Breast epithelium (tissue), 4 donors: ENCODE results near the gene GALNT9. TPM values are rescaled to one million over a fixed set of nuclear protein-coding genes. Genes with fewer than 3 reads are reported as not detected.

ENCODE experiments used
- DNase-seq, 2 donors: peaks; one replicate each; pipeline ENCODE4 v3.0.0-alpha.2; 2019; ENCODE audit warnings: low spot score in 2 of 2
- H3K27ac ChIP-seq, 2 donors: fragments of 200-600 bp; sonication (generic) in 1 of 2; one replicate each; pipeline ENCODE4 v1.5.1; 2016 to 2019; ENCODE audit warnings: mild to moderate bottlenecking in 1 of 2
- H3K27me3 ChIP-seq, 2 donors: fragments of 200-600 bp; sonication (generic) in 1 of 2; one replicate each; pipeline versions ENCODE4 v1.5.1 to v1.6.0; 2017 to 2019; ENCODE audit warnings: control low read depth in 1 of 2, mild to moderate bottlenecking in 1 of 2
- H3K36me3 ChIP-seq: fragments of 200-600 bp; one replicate; pipeline ENCODE4 v1.5.1; 2019
- H3K4me1 ChIP-seq, 2 donors: fragments of 200-600 bp; sonication (generic); one replicate each; pipeline ENCODE4 v1.5.1; 2016 to 2019; ENCODE audit warnings: control low read depth in 1 of 2
- H3K4me3 ChIP-seq, 3 donors: fragments of 200-600 bp; sonication (generic); 1 replicate in 2 of 3; 2 replicates in 1 of 3; pipeline ENCODE4 v1.5.1; 2016 to 2019; ENCODE audit warnings: mild to moderate bottlenecking in 3 of 3, moderate library complexity in 2 of 3
- H3K9me3 ChIP-seq, 2 donors: fragments of 200-600 bp; sonication (generic) in 1 of 2; one replicate each; pipeline ENCODE4 v1.5.1; 2016 to 2019; ENCODE audit warnings: control low read depth in 1 of 2
- CTCF ChIP-seq, 3 donors: fragments of 450-650 bp; IDR thresholded peaks; one replicate each; pipeline ENCODE4 v1.5.1; 2016 to 2017; ENCODE audit warnings: antibody characterized with exemption in 3 of 3, mild to moderate bottlenecking in 3 of 3, moderate library complexity in 3 of 3
- POLR2A ChIP-seq: fragments of 450-650 bp; IDR thresholded peaks from one replicate; pipeline ENCODE4 v1.6.1; 2016; ENCODE audit warnings: antibody characterized with exemption, mild to moderate bottlenecking, moderate library complexity
- POLR2AphosphoS5 ChIP-seq, 3 donors: sonication (generic); formaldehyde crosslinking; IDR thresholded peaks; one replicate each; pipeline ENCODE4 v1.6.1; 2017; ENCODE audit warnings: antibody characterized with exemption in 3 of 3
- intact Hi-C: fragments of 100-400 bp; cut with DNase I; formaldehyde crosslinking; loops from one replicate; pipeline ENCODE4 v1.15.1; 2023; ENCODE audit warnings: low total_unique reads
- total RNA-seq, 3 donors: library from RNA; depleted of rRNA; stranded (reverse); fragments of >200 nt; gene quantifications; one replicate each; pipeline ENCODE4 v1.1.0, GENCODE V29; 2016

GALNT9 gene
- total RNA-seq, 3 donors from 2014 or later = 2.9 TPM; not detected in 2

DNA sequence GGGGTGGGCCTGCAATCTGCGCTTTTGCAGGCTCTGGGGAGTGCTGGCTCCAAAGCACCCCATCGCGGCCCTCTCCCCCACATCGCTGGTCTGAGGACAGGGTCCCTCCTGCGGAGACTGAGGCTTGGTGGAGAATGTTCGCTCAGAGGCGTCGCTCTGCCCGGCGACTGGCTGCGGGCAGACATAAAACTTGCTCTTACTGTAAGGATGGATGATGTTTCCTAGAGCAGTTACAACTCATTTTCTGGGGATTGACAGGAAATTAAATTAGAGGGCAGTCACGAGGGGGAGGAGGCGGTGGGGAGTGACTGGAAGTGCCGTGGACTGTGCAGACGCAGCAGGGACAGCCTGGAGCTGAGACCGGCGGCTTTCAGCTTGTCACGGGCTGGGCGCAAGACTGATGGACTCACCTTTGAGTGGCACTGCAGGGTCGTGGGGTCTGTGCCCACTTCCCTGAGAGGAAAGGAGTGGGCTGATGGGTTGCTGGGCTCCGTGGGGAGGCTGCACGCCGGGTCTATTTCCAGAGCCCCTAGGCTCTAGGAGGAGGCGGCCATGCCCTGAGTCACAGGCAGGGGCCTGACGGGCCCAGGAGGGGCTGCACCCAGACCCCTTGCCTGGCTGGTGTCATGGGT, 152.4 kb downstream of the GALNT9 start:
- intact Hi-C loops = no loop called here
- TF ChIP-seq POLR2AphosphoS5 (IDR thresholded peaks at IDR 0.05) (no peak), CTCF (IDR thresholded peaks at IDR 0.05) (no peak), POLR2A (no peak)
- H3K4me3 ChIP-seq = no peak overlapping the region
- no peaks in the 10 kb centered on the region for H3K9me3 ChIP-seq
- no peak for DNase-seq
- H3K27ac ChIP-seq = no peak overlapping the region
- peaks cover 5 to 83% of the 10 kb centered on the region in 2 donors for H3K27me3 ChIP-seq
- H3K36me3 ChIP-seq = no peaks in the 10 kb centered on the region
- H3K4me1 ChIP-seq = no peaks in the 10 kb centered on the region

GRCh38 chr12:132176385-132176919, 152.9 kb downstream of the GALNT9 start:
- no peaks in the 10 kb centered on the region for H3K9me3 ChIP-seq
- intact Hi-C loops = no loop called here
- no peak for DNase-seq
- no peak overlapping the region for H3K27ac ChIP-seq
- no peak overlapping the region for H3K4me3 ChIP-seq
- TF ChIP-seq CTCF (IDR thresholded peaks at IDR 0.05) = no peak
- no peak for TF ChIP-seq POLR2A
- TF ChIP-seq POLR2AphosphoS5 (IDR thresholded peaks at IDR 0.05) = no peak
- no peaks in the 10 kb centered on the region for H3K36me3 ChIP-seq
- no peaks in the 10 kb centered on the region for H3K4me1 ChIP-seq
- H3K27me3 ChIP-seq = peaks cover 5 to 89% of the 10 kb centered on the region in 2 donors

DNA sequence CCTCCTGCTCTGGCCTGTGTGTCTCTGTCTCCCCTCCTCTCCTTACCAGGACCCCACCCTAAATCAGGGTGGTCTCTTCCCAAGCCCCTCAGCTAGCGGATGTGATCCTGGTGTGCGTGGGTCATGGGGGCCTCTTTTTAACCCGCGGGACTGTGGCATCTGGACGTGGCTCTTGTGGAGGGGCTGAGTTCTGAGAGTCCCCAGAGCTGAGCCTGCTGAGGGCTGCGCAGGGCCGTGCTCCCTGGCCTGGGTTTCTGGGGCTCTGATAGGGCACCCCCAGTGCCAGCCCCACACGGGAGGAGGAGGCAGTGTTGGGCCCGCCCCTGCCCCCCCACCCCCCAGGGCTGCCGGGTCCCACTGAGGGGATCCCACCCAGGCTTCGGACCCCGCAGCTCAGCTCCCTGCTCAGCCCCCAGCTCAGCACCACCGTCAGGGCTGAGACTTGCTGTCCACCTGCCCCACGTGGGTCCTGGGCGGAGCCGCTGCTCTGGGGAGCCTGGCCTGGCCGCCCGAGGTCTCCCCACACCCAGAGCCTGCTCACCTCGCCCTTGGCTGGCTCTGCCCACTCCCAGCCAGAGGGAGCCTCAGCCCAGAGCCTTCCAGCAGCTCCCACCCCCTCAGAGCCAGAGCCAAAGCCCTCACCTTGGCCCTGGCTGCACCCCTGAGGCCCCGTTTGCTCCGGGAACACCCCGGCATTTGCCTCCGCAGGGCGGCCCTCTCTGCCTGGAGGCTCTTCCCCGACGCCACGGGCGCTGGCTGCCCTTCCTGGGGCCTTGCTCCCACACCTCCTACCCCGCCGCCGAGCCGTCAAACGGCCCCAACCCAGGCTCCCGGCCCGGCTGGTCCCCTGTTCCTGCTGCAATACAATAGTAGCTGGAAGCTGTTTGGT, 153.6 kb downstream of the GALNT9 start:
- no peak for TF ChIP-seq POLR2AphosphoS5 (IDR thresholded peaks at IDR 0.05)
- TF ChIP-seq POLR2A = no peak
- TF ChIP-seq CTCF (IDR thresholded peaks at IDR 0.05) = no peak
- no peaks in the 10 kb centered on the region for H3K9me3 ChIP-seq
- intact Hi-C loops = no loop called here
- H3K27me3 ChIP-seq = peaks cover 5 to 93% of the 10 kb centered on the region in 2 donors
- H3K27ac ChIP-seq = no peak overlapping the region
- no peak overlapping the region for H3K4me3 ChIP-seq
- H3K36me3 ChIP-seq = no peaks in the 10 kb centered on the region
- H3K4me1 ChIP-seq = no peaks in the 10 kb centered on the region
- no peak for DNase-seq

GRCh38 chr12:132174839-132175490, 154.4 kb downstream of the GALNT9 start:
- Histone ChIP-seq H3K4me3 (no peak overlapping the region), H3K27ac (no peak overlapping the region), H3K4me1 (no peaks in the 10 kb centered on the region), H3K36me3 (no peaks in the 10 kb centered on the region), H3K27me3 (peaks cover 5 to 92% of the 10 kb centered on the region in 2 donors), H3K9me3 (no peaks in the 10 kb centered on the region)
- TF ChIP-seq POLR2AphosphoS5 (IDR thresholded peaks at IDR 0.05) = no peak
- no peak for TF ChIP-seq CTCF (IDR thresholded peaks at IDR 0.05)
- no peak for TF ChIP-seq POLR2A
- DNase-seq = no peak
- intact Hi-C loops = no loop called here
